Central memory CD4-positive, alpha-beta T cell (primary cell): ENCODE results near the gene ARID4B.
"Not testable (repeated sequence)": the region's sequence is repeated elsewhere in the genome, so short reads cannot be mapped to it uniquely, and the experiment has no call there.

Source experiments
- DNase-seq: peaks from one replicate; pipeline ENCODE4 v3.0.0; 2022

The ARID4B gene

DNA sequence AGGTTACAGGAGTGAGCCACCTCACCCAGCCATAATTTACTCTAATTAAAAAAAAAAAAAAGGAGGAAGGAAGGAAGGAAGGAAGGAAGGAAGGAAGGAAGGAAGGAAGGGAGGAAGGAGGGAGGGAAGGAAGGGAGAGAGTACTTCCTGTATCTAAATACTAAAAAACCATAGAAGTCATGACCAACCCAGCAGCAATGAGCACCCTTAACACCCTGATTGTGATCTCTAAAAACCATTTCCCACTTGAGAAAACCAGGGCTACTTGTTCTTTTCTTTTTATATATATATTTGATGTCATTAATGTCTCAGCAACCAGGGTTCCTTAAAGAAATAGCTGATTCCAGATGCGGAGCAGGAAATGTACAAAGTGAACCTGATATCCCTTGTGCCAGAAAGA, 31.2 kb downstream of the ARID4B start:
- peak; percentile 21 for DNase-seq

DNA sequence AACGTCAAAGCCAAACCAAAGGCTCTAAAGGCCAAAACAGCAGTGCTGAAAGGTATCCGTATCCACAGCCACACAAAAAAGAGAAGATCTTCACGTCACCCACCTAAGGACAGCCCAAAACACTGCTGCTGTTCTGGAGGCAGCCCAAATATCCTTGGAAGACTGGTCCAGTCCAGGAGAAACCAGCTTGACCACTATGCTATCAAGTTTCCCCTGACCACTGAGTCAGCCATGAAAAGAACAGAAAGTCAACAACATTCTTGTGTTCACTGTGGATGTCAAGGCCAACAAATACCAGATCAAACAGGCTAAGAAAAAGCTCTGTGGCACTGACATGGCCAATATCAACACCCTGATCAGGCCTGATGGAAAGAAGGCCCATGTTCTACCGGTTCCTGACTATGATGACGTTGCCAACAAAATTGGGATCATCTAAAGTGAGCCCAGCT, 32.1 kb downstream of the ARID4B start:
- DNase-seq = no peak

DNA sequence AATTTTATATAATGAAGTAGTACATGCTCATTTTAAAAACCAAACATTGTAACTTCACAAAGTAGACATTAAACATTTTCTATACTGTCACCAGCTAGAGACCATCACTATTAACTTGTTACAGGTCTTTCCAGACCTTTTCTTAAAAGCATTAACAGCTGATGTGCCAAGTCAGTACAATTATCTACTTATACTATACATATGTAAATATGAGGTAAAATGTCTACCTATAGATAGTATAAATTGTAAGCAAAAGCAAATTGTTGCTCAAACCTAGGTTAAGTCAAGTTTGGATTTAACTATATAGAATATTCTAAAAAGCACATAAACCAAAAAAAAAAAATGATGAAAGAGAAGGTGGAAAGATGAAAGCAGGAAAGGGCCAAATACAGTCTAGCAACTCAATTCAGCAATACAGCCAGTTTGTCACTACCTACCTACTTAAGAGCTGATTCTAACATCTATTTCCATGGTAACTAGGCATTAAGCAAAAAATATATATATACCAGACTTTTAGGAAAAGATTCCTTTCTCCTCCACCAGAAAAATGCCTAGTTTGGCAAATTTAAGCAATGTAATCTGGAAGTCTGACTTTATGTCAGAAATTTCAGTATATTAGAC, 34.5 kb downstream of the ARID4B start:
- no peak for DNase-seq

DNA sequence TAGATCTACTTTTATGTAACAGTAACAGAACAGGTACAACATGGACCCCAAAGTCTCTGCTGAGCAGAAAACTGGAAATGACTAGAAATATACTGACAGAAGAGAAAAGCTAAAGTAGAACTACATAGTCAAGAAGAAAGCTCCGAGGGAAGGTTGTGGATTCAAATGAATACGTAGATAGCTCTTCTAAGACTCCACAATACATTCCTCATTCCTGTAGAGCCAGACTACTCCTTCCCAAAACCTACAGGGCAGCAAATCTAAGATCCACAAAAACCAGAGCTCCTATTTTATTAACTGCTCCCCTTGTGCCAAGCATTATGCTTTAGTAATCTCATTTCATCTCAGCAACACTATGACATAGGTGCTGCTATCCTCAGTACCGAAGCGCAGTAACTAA, 35.2 kb downstream of the ARID4B start:
- no peak for DNase-seq

DNA sequence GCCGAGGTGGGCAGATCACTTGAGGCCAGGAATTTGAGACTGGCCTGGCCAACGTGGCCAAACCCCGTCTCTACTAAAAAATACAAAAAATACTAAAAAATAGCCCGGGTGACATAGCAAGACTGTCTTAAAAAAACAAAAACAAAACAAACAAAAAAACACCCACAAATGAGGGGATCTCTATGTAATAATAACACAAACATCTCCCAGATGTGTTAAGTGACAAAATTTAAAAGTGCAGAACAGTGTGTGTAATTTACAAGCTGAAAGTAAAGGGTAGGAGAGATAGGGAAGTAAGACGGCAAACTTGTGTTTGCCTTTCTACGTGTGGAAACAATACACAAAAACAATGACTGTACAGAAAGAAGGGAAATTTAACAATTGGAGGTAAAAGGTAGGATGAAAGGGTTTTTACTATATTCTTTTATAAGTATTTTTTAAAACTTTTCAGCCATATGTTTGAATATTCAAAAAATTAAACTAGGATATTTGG, 36.3 kb downstream of the ARID4B start:
- DNase-seq = no peak

DNA sequence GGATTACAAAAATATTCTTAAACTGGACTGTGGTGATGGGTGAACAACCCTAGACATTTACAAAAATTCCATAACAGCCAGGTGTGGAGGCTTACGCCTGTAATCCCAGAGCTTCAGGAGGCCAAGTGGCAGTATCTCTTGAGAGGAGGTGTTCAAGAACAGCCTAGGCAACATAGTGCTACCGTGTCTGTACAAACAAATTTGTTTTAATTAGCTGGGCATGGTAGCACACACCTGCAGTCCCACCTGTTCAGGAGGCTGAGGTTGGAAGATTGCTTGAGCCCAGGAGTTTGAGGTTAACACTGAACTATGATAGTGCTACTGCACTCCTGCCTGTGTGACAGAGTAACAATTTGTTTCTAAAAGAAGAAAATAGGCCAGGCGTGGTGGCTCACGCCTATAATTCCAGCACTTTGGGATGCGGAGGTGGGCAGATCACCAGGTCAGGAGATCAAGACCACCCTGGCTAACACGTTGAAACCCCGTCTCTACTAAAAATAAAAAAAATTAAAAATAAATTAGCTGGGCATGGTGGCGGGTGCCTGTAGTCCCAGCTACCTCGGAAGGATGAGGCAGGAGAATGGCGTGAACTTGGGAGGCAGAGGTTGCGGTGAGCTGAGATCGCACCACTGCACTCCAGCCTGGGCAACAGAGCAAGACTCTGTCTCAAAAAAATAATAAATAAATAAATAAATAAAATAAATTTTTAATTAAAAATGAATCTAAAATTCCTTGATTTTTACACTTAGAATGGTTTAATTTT, 37.1 kb downstream of the ARID4B start:
- no peak for DNase-seq

DNA sequence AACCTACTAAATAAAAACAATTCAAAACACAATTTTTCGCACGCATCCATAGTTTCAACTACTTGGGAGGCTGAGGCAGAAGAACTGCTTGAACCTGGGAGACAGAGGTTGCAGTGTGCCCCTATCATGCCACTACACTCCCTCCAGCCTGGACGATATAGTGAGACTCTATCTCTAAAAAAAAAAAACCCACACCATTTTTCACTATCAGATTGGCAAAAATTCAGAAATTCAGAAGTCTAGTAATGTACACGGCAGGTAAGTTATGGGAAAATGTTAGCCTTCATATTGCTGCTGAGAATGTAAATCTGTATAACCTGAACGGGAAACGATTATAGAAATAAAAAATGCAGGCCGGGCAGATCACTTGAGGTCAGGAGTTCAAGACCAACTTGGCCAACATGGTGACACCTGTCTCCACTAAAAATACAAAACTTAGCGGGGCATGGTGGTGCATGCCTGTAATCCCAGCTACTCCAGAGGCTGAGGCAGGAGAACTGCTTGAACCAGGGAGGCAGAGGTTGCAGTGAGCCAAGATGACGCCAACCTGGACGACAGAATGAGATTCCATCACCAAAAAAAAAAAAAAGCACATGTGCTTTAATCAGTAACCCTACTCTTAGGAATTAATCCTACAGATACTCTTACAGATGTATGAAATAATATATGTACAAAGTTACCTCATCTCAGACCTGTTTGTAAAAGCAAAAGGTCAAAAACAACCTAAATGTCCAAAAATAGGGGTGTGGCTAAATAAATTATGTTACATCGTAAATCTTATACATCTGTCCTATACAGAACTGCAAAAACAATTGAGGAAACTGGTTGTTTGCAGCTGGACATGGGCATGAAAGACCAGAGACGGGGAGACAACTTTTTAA, 37.9 kb downstream of the ARID4B start:
- DNase-seq = no peak

DNA sequence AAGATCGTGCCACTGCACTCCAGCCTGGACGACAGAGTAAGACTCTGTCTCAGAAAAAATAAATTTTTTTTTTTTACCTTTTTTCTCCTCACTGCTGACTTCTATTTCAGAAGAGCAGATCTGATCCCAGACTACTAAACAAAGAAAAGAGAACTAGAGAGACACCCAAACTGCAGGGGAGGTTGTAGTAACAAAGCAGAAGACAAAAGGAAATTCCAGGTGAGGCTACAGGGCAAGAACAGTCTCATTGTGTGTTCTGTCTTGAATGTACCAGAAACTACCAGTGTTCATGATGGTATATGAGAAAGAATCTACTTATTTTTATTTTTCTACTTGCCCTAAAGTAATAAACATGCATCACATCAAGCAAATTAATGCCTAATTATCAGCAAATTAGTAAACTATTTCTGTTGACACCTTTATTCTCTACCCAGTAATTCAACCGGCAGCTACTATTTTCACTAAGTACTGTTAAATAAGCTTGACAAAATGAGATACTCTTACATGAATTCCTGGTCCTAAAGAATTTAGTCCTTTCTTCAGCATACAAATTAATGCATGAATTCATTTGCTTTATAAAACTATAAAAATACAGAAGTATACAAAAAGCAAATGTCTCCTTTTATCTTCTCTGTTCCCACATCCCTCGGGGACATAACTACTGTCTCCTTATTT, 40.6 kb downstream of the ARID4B start:
- no peak for DNase-seq

DNA sequence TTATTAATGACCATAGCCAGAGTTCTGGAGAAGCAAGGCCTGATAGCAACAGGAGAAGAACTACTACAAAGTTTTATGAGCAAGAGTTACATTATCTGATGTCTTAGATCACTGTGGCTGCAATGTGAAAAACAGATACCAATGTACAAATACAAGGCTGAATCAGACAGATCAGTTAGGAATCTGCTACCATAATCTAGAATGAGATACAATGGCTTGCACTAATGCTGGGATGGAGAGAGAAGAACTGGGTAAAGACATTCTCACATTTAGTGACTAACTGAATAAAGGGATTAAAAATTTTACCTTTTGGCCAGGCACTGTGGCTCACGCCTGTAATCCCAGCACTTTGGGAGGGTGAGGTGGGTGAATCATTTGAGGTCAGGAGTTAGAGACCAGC, 41.3 kb downstream of the ARID4B start:
- no peak for DNase-seq

DNA sequence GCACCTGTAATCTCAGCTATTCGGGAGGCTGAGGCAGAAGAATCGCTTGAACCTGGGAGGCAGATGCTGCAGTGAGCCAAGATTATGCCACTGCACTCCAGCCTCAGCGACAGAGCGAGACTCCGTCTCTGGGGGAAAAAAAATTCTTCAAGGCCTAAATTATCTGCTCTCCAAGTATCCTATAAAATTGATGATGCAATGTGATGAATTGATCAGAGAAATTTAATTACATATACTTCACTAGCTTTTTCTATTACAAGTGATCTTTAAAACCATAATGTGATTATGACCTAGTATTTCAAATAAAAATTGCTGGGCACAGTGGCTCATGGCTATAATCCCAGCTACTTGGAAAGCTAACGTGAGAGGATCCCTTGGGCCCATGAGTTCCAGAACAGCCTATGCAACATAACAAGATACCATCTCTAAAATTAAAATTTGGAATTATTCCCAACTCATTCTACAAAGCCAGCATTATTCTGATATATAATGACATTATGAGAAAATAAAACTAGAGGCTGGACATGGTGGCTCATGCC, 43.7 kb downstream of the ARID4B start:
- no peak for DNase-seq

DNA sequence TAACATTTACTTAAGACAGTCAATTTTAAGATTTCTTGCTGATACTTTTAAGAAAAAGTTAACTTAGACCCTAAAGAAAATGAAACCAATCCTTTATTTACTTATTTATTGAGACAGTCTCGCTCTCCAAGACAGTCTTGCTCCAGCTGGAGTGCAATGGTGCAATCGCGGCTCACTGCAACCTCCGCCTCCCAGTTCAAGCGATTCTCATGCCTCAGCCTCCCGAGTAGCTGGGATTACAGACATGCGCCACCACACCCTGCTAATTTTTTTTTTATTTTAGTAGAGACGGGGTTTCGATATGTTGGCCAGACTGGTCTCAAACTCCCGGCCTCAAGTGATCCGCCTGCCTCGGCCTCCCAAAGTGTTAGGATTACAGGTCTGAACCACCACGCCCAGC, 44.3 kb downstream of the ARID4B start:
- not testable (repeated sequence) for DNase-seq

DNA sequence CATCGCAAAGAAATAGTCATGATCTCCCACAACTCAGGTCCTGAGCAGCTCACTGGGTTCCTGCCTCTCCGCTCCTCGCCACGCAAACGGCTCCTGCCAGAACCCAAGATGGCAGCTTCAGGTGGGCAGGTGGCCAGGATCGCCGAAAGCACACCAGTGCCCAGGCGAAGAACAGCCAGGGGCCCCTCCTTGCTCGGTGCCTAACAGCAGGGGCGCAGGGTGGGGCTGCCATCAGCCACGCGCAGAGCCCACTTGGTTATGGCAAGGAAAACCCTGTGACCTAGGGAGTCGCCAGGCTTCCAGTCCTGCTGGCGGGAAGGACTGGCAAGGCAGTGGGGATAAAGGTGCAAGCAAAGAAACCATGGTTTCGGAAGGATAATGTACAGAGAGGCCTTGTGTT, 47.5 kb downstream of the ARID4B start:
- no peak for DNase-seq

DNA sequence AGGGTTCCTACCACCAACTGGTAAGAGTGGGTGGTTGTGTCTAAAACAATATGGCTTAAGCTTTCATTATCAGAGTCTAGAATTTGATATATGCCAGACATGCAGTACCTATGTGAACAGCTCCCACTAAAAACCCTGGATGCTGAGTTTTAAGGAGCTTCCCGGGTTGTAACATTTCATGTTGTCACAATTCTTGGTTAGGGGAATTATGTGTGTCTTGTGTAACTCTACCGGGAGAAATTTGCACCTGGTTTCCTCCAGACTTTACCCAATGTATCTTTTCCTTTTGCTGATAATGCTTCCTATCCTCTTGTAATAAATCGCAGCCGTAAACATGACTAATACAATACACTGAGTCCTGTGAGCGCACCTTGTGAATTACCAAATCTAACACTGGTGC, 48.3 kb downstream of the ARID4B start:
- DNase-seq = no peak

DNA sequence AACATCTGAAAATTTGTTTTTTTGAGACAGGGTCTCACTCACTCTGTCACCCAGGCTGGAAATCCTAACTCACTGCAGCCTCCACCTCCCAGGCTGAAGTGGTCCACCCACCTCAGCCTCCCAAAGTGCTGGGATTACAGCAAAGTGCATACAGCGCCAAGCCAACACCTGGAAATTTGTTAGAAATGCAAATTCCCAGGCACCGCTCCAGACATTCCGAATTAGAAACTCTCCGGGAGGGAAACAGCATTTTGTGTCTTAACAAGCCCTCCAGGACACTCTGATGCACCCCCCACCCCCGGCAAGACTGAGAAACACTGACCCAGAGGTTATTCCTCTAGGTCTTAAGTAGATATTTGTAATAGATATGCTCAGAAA, 49.1 kb downstream of the ARID4B start:
- DNase-seq = no peak

DNA sequence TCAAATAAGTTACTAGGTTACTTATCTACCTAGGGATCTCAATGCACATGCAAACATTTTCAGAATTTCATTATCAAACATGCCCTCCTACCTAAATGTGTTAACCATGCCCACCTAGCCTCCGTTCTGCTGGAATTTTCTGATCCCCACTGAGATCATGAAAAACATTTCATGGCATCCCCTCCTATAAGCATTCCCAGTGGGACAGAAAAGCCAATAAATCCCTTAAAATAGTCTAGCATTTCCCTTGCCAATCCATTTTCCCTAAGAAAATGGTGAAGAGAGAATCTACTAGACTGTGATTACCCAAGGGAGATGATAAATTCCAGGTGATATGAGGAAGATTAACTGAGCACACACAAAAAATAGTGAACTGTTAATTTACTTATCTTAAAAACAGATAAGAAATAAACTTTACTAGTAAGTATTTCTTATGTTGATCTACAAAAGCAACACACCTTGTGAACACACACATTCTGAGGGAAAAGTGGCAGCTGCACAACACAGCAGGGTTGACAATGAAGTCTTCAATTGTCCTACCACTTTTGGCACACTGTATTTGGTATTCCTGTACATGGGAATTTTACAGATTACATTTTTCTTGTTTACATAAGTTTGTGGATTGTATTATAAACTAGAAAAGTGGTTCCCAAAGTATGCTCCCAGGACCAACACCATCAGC, 49.6 kb downstream of the ARID4B start:
- DNase-seq = no peak

DNA sequence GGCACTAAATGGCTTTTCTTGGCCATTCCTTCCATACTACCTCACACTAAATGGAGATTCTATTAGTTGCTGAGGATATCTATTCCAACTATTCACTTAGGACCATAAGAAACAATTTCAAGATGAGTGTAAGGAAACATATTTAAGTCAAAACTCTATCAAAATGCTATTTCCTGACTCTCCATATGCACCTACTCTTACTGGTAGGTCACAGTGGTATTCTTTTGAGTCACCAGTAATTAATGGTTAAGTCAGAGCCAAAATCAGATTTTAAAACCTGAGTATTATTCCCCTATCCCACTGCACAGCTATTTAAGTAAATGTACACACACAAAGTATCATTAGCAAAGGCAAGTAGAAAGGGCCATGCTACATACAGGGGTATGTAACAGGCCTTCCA, 50.3 kb downstream of the ARID4B start:
- DNase-seq = no peak

DNA sequence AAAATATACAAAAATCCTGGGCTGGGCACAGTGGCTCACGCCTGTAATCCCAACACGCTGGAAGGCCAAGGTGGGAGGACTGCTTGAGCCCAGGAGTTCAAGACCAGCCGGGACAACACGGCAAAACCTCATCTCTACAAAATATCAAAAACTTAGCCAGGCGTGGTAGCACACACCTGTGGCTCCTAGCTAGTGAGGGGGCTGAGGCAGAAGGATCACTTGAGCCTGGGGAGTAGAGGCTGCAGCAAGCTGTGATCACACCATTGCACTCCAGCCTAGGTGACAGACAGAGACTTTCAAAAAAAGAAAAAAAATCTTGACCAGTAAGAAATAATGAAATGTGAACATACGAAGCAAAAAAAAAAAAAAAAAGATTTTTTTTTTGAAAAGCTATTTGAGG, 52.1 kb downstream of the ARID4B start:
- no peak for DNase-seq

DNA sequence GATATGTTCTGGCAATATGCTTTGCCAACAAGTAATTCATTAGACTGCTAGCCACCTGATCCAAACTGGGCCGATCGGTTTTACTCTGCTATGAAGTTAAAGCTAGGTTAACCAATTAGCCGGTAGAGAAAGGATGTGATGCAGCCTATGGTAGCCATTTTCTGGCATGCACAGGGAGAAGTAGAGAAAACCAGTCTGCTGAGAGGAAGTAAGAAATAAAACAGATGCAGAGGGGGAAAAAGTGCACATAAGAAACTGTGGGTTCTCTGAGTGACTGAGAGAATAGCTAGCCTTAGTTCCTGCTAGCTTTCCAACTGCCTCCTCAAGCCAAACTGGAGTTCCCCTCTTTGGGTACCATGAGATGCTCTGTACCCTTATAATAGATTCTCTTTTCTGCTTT, 52.8 kb downstream of the ARID4B start:
- DNase-seq = no peak

DNA sequence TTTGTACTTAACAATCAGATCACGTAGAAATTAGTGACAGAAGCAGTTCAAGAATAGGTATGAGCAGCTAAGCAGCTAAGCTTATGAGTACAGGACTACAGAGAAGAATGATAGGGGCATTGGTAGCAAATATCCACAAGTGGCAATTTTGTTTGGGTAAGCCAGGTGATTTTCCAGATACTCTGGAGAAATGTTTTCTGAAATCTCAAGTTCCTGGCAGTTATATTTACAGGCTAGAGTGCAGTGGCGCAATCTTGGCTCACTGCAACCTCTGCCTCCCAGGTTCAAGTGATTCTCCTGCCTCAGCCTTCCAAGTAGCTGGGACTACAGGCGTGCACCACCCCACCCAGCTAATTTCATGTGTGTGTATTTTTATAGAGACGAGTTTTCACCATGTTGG, 55.1 kb downstream of the ARID4B start:
- DNase-seq = no peak

DNA sequence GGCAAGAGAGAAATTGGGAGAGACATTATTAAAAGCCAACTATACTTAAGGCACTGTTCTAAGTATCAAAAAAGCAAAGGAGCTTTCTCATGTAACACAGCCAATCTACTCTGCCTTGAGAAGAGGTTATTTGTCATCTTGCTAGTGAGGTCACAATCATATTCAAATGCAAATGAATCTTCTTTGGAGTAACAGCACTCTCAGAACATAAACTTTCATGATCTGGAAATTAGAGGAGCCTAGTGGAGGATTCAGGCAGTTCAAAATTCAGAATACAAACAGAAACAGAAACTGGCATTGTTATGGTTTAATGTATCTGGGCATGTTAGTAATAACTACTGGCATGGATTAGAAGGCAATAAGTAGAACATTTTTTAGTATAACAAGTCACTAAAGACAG, 57.4 kb downstream of the ARID4B start:
- peak; percentile 23 for DNase-seq

DNA sequence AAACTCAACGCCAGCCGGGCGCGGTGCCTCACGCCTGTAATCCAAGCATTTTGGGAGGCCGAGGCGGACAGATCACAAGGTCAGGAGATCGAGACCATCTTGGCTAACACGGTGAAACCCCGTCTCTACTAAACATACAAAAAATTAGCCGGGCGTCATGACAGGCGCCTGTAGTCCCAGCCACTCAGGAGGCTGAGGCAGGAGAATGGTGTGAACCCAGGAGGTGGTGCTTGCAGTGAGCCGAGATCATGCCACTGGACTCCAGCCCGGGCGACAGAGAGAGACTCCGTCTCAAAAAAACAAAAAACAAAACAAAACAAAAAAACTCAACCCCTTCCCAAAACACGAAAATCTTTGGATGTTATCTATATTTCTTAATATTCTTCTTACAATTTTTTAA, 58.0 kb downstream of the ARID4B start:
- not testable (repeated sequence) for DNase-seq
